ENCODE measurements around the gene CYTH4. TPM values are rescaled to one million over a fixed set of nuclear protein-coding genes. Genes with fewer than 3 reads are reported as not detected.
A peak's percentile ranks its signal among the peaks of the same experiment; 100 is the strongest.

The CYTH4 gene
- total and polyA plus RNA-seq, 2 of the 8 experiments (the other 6 are each of a cell fraction or from before 2014, with no cell fraction given): 0.09 TPM; not detected in 1

- peak overlapping the region; percentile 32; the same call in 1 of the 2 replicates for H2BK12ac ChIP-seq (ENCODE audit: low read depth, low read length)
- no peaks in the 10 kb centered on the region for H3K36me3 ChIP-seq (ENCODE audit: control insufficient read depth in 2 of 4, insufficient read depth in 4 of 4, low read length in 3 of 4)
- ChIA-PET CTCF (ENCODE audit: partially characterized antibody) (interaction anchor here (0.8 to 2.7 kb wide), 14 partner anchors 9 to 227 kb away, joined by 3 to 19 read pairs (median 4); no protein-coding TSS in a partner anchor), POLR2A (ENCODE audit: partially characterized antibody) (interaction anchor here (0.6 kb wide), 1 partner anchor 24 kb away, joined by 3 read pairs; no protein-coding TSS in a partner anchor)
- no peak overlapping the region; the same call in 1 of the 2 replicates for H2BK15ac ChIP-seq (ENCODE audit: low read length)
- H3K4me2 ChIP-seq (ENCODE audit: insufficient read depth in 1 of 2, low read depth in 2 of 2, low read length in 2 of 2): peak overlapping the region; percentile 12 to 54; a peak in 3 of 4 replicates
- H3K18ac ChIP-seq (ENCODE audit: extremely low read depth, low read length): no peak overlapping the region; the same call in 1 of the 2 replicates
- H3K4me3 ChIP-seq (ENCODE audit: extremely low read depth in 1 of 4, insufficient read depth in 2 of 4, low read depth in 3 of 4, low read length in 4 of 4): no peak overlapping the region
- H3K79me2 ChIP-seq (ENCODE audit: control insufficient read depth in 1 of 2, insufficient read depth in 2 of 2, low read length in 2 of 2): no peaks in the 10 kb centered on the region
- TF ChIP-seq MAX (IDR thresholded peaks at IDR 0.05) (peak; percentile 87), ATF2 (IDR thresholded peaks at IDR 0.05; ENCODE audit: low read length) (no peak), E2F6 (IDR thresholded peaks at IDR 0.05) (peak; percentile 87), HDAC2 (IDR thresholded peaks at IDR 0.05; ENCODE audit: borderline replicate concordance in 1 of 2, low read depth in 2 of 2, low read length in 2 of 2) (0 out of 4 replicates have a peak, but pooled peaks of 1 of the 2 experiments have one; percentile 25)
- no peaks in the 10 kb centered on the region; the same call in 1 of the 2 replicates for H3K79me1 ChIP-seq (ENCODE audit: low read depth, low read length)
- no peak overlapping the region for H3K23ac ChIP-seq (ENCODE audit: insufficient read length)
- H4K20me1 ChIP-seq (replicated peaks in 1 of 2; ENCODE audit: control insufficient read depth in 1 of 2, insufficient read depth in 2 of 2, low read length in 2 of 2): no peaks in the 10 kb centered on the region
- peaks cover 0 to 6% (median 4%) of the 10 kb centered on the region in 4 experiments; a peak in 3 of 7 replicates for H3K27me3 ChIP-seq (replicated peaks in 1 of 4; ENCODE audit: control insufficient read depth in 3 of 4, extremely low read depth in 1 of 4, insufficient read depth in 3 of 4, low read length in 3 of 4)
- H2BK120ac ChIP-seq (replicated peaks; ENCODE audit: low read depth, low read length): no peak overlapping the region
- 40% methylated on average over 24 of the region's 24 CpGs; no CpG with 5 or more reads in 1 of the 2 experiments for WGBS, 2 experiments (ENCODE audit: extremely low coverage in 1 of 2, insufficient coverage in 1 of 2, insufficient read length in 1 of 2, insufficient replicate concordance in 2 of 2, low coverage in 1 of 2, low lambda C conversion rate in 2 of 2, missing lambda C conversion rate in 1 of 2)
- H2AK5ac ChIP-seq (ENCODE audit: low read depth, low read length): no peak overlapping the region
- no peak overlapping the region for H3K14ac ChIP-seq (ENCODE audit: insufficient read length)
- H4K5ac ChIP-seq (ENCODE audit: insufficient read length, low read depth, low read length): no peak overlapping the region
- H2BK5ac ChIP-seq (ENCODE audit: low read depth, low read length): no peak overlapping the region
- H3K23me2 ChIP-seq (ENCODE audit: low read depth, low read length): no peaks in the 10 kb centered on the region; the same call in 1 of the 2 replicates
- no peak overlapping the region for H3K9ac ChIP-seq (replicated peaks in 1 of 4; ENCODE audit: extremely low read depth in 1 of 4, low read depth in 3 of 4, low read length in 3 of 4)
- FAIRE-seq (no peak), DNase-seq (ENCODE audit: low read depth in 1 of 2, low spot score in 2 of 2) (no peak)
- H3K9me3 ChIP-seq (ENCODE audit: insufficient read depth in 2 of 2, low read depth in 1 of 2, low read length in 1 of 2): no peaks in the 10 kb centered on the region
- no peak overlapping the region for H4K8ac ChIP-seq (ENCODE audit: extremely low read depth, insufficient read depth, low read length)
- H3K4me1 ChIP-seq (replicated peaks in 1 of 4; ENCODE audit: control insufficient read depth in 3 of 4, insufficient read depth in 4 of 4, low read length in 3 of 4): peaks cover 0 to 23% (median 16%) of the 10 kb centered on the region in 4 experiments; a peak in 5 of 7 replicates
- H3K27ac ChIP-seq (ENCODE audit: low read depth, low read length): no peak overlapping the region
- no peak overlapping the region for H4K91ac ChIP-seq (replicated peaks; ENCODE audit: insufficient read length, low read length)
- H2BK20ac ChIP-seq (ENCODE audit: low read length): peak overlapping the region; percentile 76; the same call in 1 of the 2 replicates
- no peak overlapping the region for H3K56ac ChIP-seq (replicated peaks; ENCODE audit: insufficient read length, low read depth, low read length)
- no peak overlapping the region for H2AFZ ChIP-seq (ENCODE audit: low read length)
- H3K4ac ChIP-seq (replicated peaks; ENCODE audit: insufficient read length, low read depth, low read length): no peak overlapping the region
Measured at GRCh38 chr22:37340331-37341262, 58.3 kb downstream of the CYTH4 start.

Data from H1 (cell line).